SK-N-SH (cell line): ENCODE data around the gene DPH6. TPM values are rescaled to one million over a fixed set of nuclear protein-coding genes. Genes with fewer than 3 reads are reported as not detected.

ENCODE experiments used
- CTCF ChIA-PET: fragments of 300-600, 350-600 bp; formaldehyde crosslinking; extraction: SDS; loops from one replicate; lab custom pipeline; 2021; lab: Yijun Ruan, JAX
- POLR2A ChIA-PET: fragments of 350-600 bp; sonication (Branson Sonifier 250); formaldehyde crosslinking; extraction: SDS; loops from one replicate; lab custom pipeline; 2020; ENCODE audit warnings: antibody characterized with exemption, inconsistent platforms; lab: Yijun Ruan, JAX
- DNase-seq: peaks from one replicate; pipeline ENCODE4 v3.0.0; 2012
- H2AFZ ChIP-seq: fragments of 200-600 bp; sonication (generic); 2 replicates; pipeline ENCODE4 v1.8.1; 2016; ENCODE audit warnings: antibody characterized with exemption, mild to moderate bottlenecking, low read depth
- H3F3A ChIP-seq: fragments of 200-600 bp; sonication (generic); replicated peaks from 2 replicates; pipeline ENCODE3; 2016; ENCODE audit warnings: antibody characterized with exemption, mild to moderate bottlenecking; ENCODE audit not compliant: insufficient read depth
- H3K27ac ChIP-seq, 2 experiments: fragments of 200-500 bp in 1 of 2; fragments of 200-600 bp in 1 of 2; sonication (Bioruptor generic) in 1 of 2; sonication (generic), shearing (Covaris generic) in 1 of 2; 2 replicates each; pipeline versions ENCODE4 v1.5.1 to v1.6.1; 2014 to 2016; ENCODE audit warnings: low read depth in 2 of 2, inconsistent platforms in 1 of 2, low read length in 1 of 2, mild to moderate bottlenecking in 1 of 2, mixed read lengths in 1 of 2
- H3K27me3 ChIP-seq: fragments of 200-600 bp; sonication (generic), shearing (Covaris generic); 2 replicates; pipeline ENCODE4 v1.6.1; 2016; ENCODE audit warnings: mixed run types; ENCODE audit not compliant: insufficient read depth
- H3K36me3 ChIP-seq, 2 experiments: fragments of 200-500 bp in 1 of 2; fragments of 200-600 bp in 1 of 2; sonication (Bioruptor generic) in 1 of 2; sonication (generic) in 1 of 2; replicated peaks in 1 of 2; 2 replicates each; pipeline versions ENCODE3 to v1.5.1; 2014 to 2016; ENCODE audit warnings: low read length in 1 of 2, mild to moderate bottlenecking in 1 of 2; ENCODE audit not compliant: insufficient read depth in 2 of 2, control insufficient read depth in 1 of 2
- H3K4me1 ChIP-seq, 2 experiments: fragments of 200-500 bp in 1 of 2; fragments of 200-600 bp in 1 of 2; sonication (Bioruptor generic) in 1 of 2; sonication (generic), shearing (Covaris generic) in 1 of 2; 2 replicates each; pipeline versions ENCODE4 v1.5.1 to v1.6.1; 2014 to 2016; ENCODE audit warnings: low read depth in 1 of 2, low read length in 1 of 2, mixed run types in 1 of 2; ENCODE audit not compliant: insufficient read depth in 2 of 2, control insufficient read depth in 1 of 2
- H3K4me2 ChIP-seq: fragments of 200-600 bp; sonication (generic), shearing (Covaris generic); 2 replicates; pipeline ENCODE4 v1.6.1; 2017; ENCODE audit warnings: mixed run types
- H3K4me3 ChIP-seq, 2 experiments: fragments of 200-500 bp in 1 of 2; fragments of 200-600 bp in 1 of 2; sonication (Bioruptor generic) in 1 of 2; sonication (generic), shearing (Covaris generic) in 1 of 2; 2 replicates each; pipeline versions ENCODE4 v1.5.1 to v1.8.1; 2014 to 2016; ENCODE audit warnings: low read depth in 2 of 2, inconsistent platforms in 1 of 2, low read length in 1 of 2, mild to moderate bottlenecking in 1 of 2, mixed read lengths in 1 of 2, moderate library complexity in 1 of 2
- H3K79me2 ChIP-seq: fragments of 200-600 bp; sonication (generic); 2 replicates; pipeline ENCODE4 v1.8.1; 2017; ENCODE audit warnings: mild to moderate bottlenecking; ENCODE audit not compliant: insufficient read depth
- H3K9ac ChIP-seq: fragments of 200-600 bp; sonication (generic); 2 replicates; pipeline ENCODE4 v1.6.1; 2017; ENCODE audit warnings: mixed run types
- H3K9me2 ChIP-seq: fragments of 200-600 bp; sonication (generic); 2 replicates; pipeline ENCODE4 v1.6.1; 2017; ENCODE audit warnings: mixed run types
- H3K9me3 ChIP-seq: fragments of 200-600 bp; sonication (generic); 2 replicates; pipeline ENCODE4 v1.6.1; 2017; ENCODE audit warnings: mixed run types, mild to moderate bottlenecking, moderate library complexity
- H4K20me1 ChIP-seq: fragments of 200-600 bp; sonication (generic); 2 replicates; pipeline ENCODE4 v1.6.1; 2017; ENCODE audit warnings: mild to moderate bottlenecking, mixed run types; ENCODE audit not compliant: insufficient read depth
- CHD2 ChIP-seq: fragments of 150-350 bp; IDR thresholded peaks from 2 replicates; pipeline ENCODE4 v1.6.1; 2018; ENCODE audit warnings: low read length; ENCODE audit not compliant: partially characterized antibody
- ELF1 ChIP-seq: IDR thresholded peaks from 2 replicates; pipeline ENCODE4 v1.4.0; 2012
- EZH2phosphoT487 ChIP-seq: fragments of 200-600 bp; sonication (generic); IDR thresholded peaks from 2 replicates; pipeline ENCODE4 v1.6.1; 2017; ENCODE audit warnings: low read depth, mixed run types, mild to moderate bottlenecking, antibody characterized with exemption, moderate library complexity, borderline replicate concordance
- FOSL2 ChIP-seq: IDR thresholded peaks from 2 replicates; pipeline ENCODE4 v1.4.0; 2012; ENCODE audit warnings: low read depth, mild to moderate bottlenecking, moderate library complexity, borderline replicate concordance
- FOXM1 ChIP-seq: IDR thresholded peaks from 2 replicates; pipeline ENCODE4 v1.4.0; 2012; ENCODE audit warnings: low read depth, mild to moderate bottlenecking
- GABPA ChIP-seq: IDR thresholded peaks from 2 replicates; pipeline ENCODE4 v1.4.0; 2012; ENCODE audit warnings: low read depth, mild to moderate bottlenecking
- GATA2 ChIP-seq: sonication (generic); formaldehyde crosslinking; IDR thresholded peaks from 2 replicates; pipeline ENCODE4 v1.5.0; 2020; ENCODE audit warnings: mild to moderate bottlenecking, missing genetic modification reagents
- MAX ChIP-seq: IDR thresholded peaks from 2 replicates; pipeline ENCODE4 v1.4.0; 2012; ENCODE audit warnings: low read depth
- NFIC ChIP-seq: IDR thresholded peaks from 2 replicates; pipeline ENCODE4 v1.4.0; 2012; ENCODE audit warnings: borderline replicate concordance
- NRF1 ChIP-seq: IDR thresholded peaks from 2 replicates; pipeline ENCODE4 v1.6.1; 2012; ENCODE audit warnings: low read depth, mild to moderate bottlenecking, low read length
- RCOR1 ChIP-seq: fragments of 150-350 bp; IDR thresholded peaks from 2 replicates; pipeline ENCODE4 v1.6.1; 2017; ENCODE audit warnings: antibody characterized with exemption, low read length
- SMC3 ChIP-seq: IDR thresholded peaks from 2 replicates; pipeline ENCODE4 v1.6.1; 2012; ENCODE audit warnings: low read depth, low read length, improper control_type of control experiment
- TCF12 ChIP-seq: IDR thresholded peaks from 2 replicates; pipeline ENCODE4 v1.4.0; 2012
- TEAD4 ChIP-seq: IDR thresholded peaks from 2 replicates; pipeline ENCODE4 v1.4.0; 2012; ENCODE audit warnings: mild to moderate bottlenecking, borderline replicate concordance; ENCODE audit not compliant: insufficient read depth
- YY1 ChIP-seq: IDR thresholded peaks from 2 replicates; pipeline ENCODE4 v1.4.0; 2012; ENCODE audit warnings: low read depth, mild to moderate bottlenecking
- WGBS: methylation state at CpG from one replicate; pipeline ENCODE4 v1.1.6; 2017; ENCODE audit warnings: low lambda C conversion rate; 5-methylcytosine and 5-hydroxymethylcytosine counted together
- polyA plus RNA-seq, 3 experiments: library from polyadenylated mRNA; depleted of rRNA; stranded (reverse); fragments of >200 nt; gene quantifications; 2 replicates each; pipeline ENCODE4 v1.2.3, GENCODE V29; 2012
- TF ChIP-seq, protein P1 (sequence below): fragments of 200-600 bp; sonication (generic); IDR thresholded peaks from 2 replicates; pipeline ENCODE4 v1.6.1; 2017; ENCODE audit warnings: antibody characterized with exemption, mild to moderate bottlenecking, moderate library complexity
- TF ChIP-seq, protein P2 (sequence below): IDR thresholded peaks from 2 replicates; pipeline ENCODE4 v1.6.1; 2012; ENCODE audit warnings: mild to moderate bottlenecking, low read depth, low read length, moderate library complexity

DPH6 gene
- polyA plus RNA-seq, 1 of the 3 experiments (the other 2 are of a cell fraction): 15.7 TPM

GRCh38 chr15:35427091-35427490 is 118.9 kb downstream of the DPH6 start:
- H3K36me3 ChIP-seq: peaks cover 0 to 5% of the 10 kb centered on the region in 2 experiments
- H3K4me2 ChIP-seq: 0 out of 2 replicates have a peak overlapping the region, but pooled peaks have one; percentile 18
- DNase-seq: no peak
- ChIA-PET POLR2A (no interaction called here), CTCF (interaction anchor here (10.3 kb wide), 1 partner anchor 17 kb away, joined by 102 read pairs; no protein-coding TSS in a partner anchor)
- 0 out of 2 replicates have a peak, but pooled peaks cover 12% of the 10 kb centered on the region for H3K9me3 ChIP-seq
- no peaks in the 10 kb centered on the region for H3F3A ChIP-seq
- H3K9me2 ChIP-seq: no peaks in the 10 kb centered on the region
- peak overlapping the region; percentile 49 to 82 for H3K27ac ChIP-seq
- H4K20me1 ChIP-seq: no peaks in the 10 kb centered on the region
- peak overlapping the region; percentile 75; the same call in 1 of the 2 replicates for H2AFZ ChIP-seq
- H3K27me3 ChIP-seq: no peaks in the 10 kb centered on the region
- WGBS: 59% methylated on average over 3 of the region's 3 CpGs
- no peak overlapping the region for H3K9ac ChIP-seq
- no peak for TF ChIP-seq ELF1
- peak; percentile 60 for TF ChIP-seq TCF12
- TF ChIP-seq, all 33 proteins: peak for 1
- Histone ChIP-seq H3K79me2 (no peaks in the 10 kb centered on the region), H3K4me1 (peaks cover 0 to 7% of the 10 kb centered on the region in 2 experiments; a peak in 1 of 4 replicates), H3K4me3 (no peak overlapping the region)

- TF ChIP-seq SMC3 (no peak), CHD2 (no peak), GATA2 (CRISPR knock-in tag) (no peak), TCF12 (no peak), FOSL2 (no peak), YY1 (no peak), NFIC (no peak), NRF1 (no peak), MAX (no peak)
- TF ChIP-seq, protein P1, sequence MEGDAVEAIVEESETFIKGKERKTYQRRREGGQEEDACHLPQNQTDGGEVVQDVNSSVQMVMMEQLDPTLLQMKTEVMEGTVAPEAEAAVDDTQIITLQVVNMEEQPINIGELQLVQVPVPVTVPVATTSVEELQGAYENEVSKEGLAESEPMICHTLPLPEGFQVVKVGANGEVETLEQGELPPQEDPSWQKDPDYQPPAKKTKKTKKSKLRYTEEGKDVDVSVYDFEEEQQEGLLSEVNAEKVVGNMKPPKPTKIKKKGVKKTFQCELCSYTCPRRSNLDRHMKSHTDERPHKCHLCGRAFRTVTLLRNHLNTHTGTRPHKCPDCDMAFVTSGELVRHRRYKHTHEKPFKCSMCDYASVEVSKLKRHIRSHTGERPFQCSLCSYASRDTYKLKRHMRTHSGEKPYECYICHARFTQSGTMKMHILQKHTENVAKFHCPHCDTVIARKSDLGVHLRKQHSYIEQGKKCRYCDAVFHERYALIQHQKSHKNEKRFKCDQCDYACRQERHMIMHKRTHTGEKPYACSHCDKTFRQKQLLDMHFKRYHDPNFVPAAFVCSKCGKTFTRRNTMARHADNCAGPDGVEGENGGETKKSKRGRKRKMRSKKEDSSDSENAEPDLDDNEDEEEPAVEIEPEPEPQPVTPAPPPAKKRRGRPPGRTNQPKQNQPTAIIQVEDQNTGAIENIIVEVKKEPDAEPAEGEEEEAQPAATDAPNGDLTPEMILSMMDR: no peak
- peaks cover 4% of the 10 kb centered on the region for H3F3A ChIP-seq
- no peak overlapping the region for H3K27ac ChIP-seq
- no peak overlapping the region for H2AFZ ChIP-seq
- H3K27me3 ChIP-seq: no peaks in the 10 kb centered on the region
- no peaks in the 10 kb centered on the region for H4K20me1 ChIP-seq
- H3K9ac ChIP-seq: no peak overlapping the region
- CTCF ChIA-PET: interaction anchor here (0.7 kb wide), 1 partner anchor 84 kb away, joined by 3 read pairs; no protein-coding TSS in a partner anchor
- POLR2A ChIA-PET: no interaction called here
- H3K36me3 ChIP-seq: no peaks in the 10 kb centered on the region
- H3K79me2 ChIP-seq: no peaks in the 10 kb centered on the region
- H3K4me1 ChIP-seq: no peaks in the 10 kb centered on the region; a peak in 1 of 4 replicates
- no peak for DNase-seq
- no peak overlapping the region for H3K4me3 ChIP-seq
- H3K4me2 ChIP-seq: no peak overlapping the region
- no peaks in the 10 kb centered on the region for H3K9me2 ChIP-seq
- WGBS: 92% methylated on average over 1 of the region's 1 CpG
- no peaks in the 10 kb centered on the region for H3K9me3 ChIP-seq
These were observed 135.2 kb downstream of the DPH6 start for GRCh38 chr15:35410775-35411174.

- no peak overlapping the region for H3K27ac ChIP-seq
- no peaks in the 10 kb centered on the region for H3K9me3 ChIP-seq
- H4K20me1 ChIP-seq: no peaks in the 10 kb centered on the region
- CTCF ChIA-PET: no interaction called here
- no peaks in the 10 kb centered on the region for H3K4me1 ChIP-seq
- H2AFZ ChIP-seq: no peak overlapping the region
- WGBS: 93% methylated on average over 3 of the region's 3 CpGs
- POLR2A ChIA-PET: no interaction called here
- no peaks in the 10 kb centered on the region for H3K36me3 ChIP-seq
- H3K4me2 ChIP-seq: no peak overlapping the region
- no peaks in the 10 kb centered on the region for H3F3A ChIP-seq
- no peak overlapping the region for H3K4me3 ChIP-seq
- H3K9ac ChIP-seq: no peak overlapping the region
- no peaks in the 10 kb centered on the region for H3K79me2 ChIP-seq
- no peak for DNase-seq
- no peaks in the 10 kb centered on the region for H3K27me3 ChIP-seq
- H3K9me2 ChIP-seq: no peaks in the 10 kb centered on the region
- TF ChIP-seq TEAD4 (no peak), GABPA (no peak), TCF12 (no peak), EZH2phosphoT487 (no peak), FOXM1 (no peak), GATA2 (CRISPR knock-in tag) (no peak), YY1 (no peak), FOSL2 (no peak), MAX (no peak), RCOR1 (no peak)
- TF ChIP-seq, protein P2, sequence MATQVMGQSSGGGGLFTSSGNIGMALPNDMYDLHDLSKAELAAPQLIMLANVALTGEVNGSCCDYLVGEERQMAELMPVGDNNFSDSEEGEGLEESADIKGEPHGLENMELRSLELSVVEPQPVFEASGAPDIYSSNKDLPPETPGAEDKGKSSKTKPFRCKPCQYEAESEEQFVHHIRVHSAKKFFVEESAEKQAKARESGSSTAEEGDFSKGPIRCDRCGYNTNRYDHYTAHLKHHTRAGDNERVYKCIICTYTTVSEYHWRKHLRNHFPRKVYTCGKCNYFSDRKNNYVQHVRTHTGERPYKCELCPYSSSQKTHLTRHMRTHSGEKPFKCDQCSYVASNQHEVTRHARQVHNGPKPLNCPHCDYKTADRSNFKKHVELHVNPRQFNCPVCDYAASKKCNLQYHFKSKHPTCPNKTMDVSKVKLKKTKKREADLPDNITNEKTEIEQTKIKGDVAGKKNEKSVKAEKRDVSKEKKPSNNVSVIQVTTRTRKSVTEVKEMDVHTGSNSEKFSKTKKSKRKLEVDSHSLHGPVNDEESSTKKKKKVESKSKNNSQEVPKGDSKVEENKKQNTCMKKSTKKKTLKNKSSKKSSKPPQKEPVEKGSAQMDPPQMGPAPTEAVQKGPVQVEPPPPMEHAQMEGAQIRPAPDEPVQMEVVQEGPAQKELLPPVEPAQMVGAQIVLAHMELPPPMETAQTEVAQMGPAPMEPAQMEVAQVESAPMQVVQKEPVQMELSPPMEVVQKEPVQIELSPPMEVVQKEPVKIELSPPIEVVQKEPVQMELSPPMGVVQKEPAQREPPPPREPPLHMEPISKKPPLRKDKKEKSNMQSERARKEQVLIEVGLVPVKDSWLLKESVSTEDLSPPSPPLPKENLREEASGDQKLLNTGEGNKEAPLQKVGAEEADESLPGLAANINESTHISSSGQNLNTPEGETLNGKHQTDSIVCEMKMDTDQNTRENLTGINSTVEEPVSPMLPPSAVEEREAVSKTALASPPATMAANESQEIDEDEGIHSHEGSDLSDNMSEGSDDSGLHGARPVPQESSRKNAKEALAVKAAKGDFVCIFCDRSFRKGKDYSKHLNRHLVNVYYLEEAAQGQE: no peak
These were observed 146.1 kb downstream of the DPH6 start for GRCh38 chr15:35399901-35400300.
